K562 (cell line): ENCODE results near the gene COL13A1. TPM values are rescaled to one million over a fixed set of nuclear protein-coding genes. Genes with fewer than 3 reads are reported as not detected.

ENCODE experiments used
- MEIS2 ChIP-seq: fragments of 450-650 bp; IDR thresholded peaks from 2 replicates; pipeline ENCODE4 v1.6.1; 2014; ENCODE audit warnings: mild to moderate bottlenecking; ENCODE audit not compliant: partially characterized antibody
- PHTF2 ChIP-seq: fragments of 250-450 bp; sonication (Bioruptor Pico); IDR thresholded peaks from 2 replicates; pipeline ENCODE4 v1.5.0; 2021; ENCODE audit warnings: mild to moderate bottlenecking
- POLR2B ChIP-seq: fragments of 450-650 bp; IDR thresholded peaks from 2 replicates; pipeline ENCODE4 v1.6.1; 2018; ENCODE audit warnings: low read depth; ENCODE audit not compliant: partially characterized antibody
- RBM15 ChIP-seq: fragments of 200-400 bp; formaldehyde crosslinking; IDR thresholded peaks from 2 replicates; pipeline ENCODE4 v1.6.1; 2018; ENCODE audit warnings: mild to moderate bottlenecking, low read length, moderate library complexity; ENCODE audit not compliant: insufficient read depth
- ZNF699 ChIP-seq: fragments of 250-450 bp; sonication (Bioruptor Pico); IDR thresholded peaks from 2 replicates; pipeline ENCODE4 v1.8.0; 2021; ENCODE audit warnings: mild to moderate bottlenecking, moderate library complexity; ENCODE audit not compliant: insufficient replicate concordance
- polyA plus RNA-seq, 8 experiments: library from polyadenylated mRNA; depleted of rRNA in 4 of 8; stranded (reverse) in 5 of 8; unstranded in 3 of 8; fragments of >200 nt; fragmentation: Nextera tagmentation in 2 of 8; fragmentation: Illumina TruSeq in 1 of 8; extraction: Ambion mirVana in 2 of 8; extraction: Trizol in 1 of 8; gene quantifications; 2 replicates each; pipeline versions ENCODE4 v1.2.1 to v1.2.3, GENCODE V29; 2011 to 2014; ENCODE audit warnings: inconsistent platforms in 1 of 8, missing spikeins in 1 of 8
- total RNA-seq, 7 experiments: library from RNA; depleted of rRNA in 6 of 7; stranded (reverse); fragments of >200 nt in 6 of 7; fragmentation: Illumina TruSeq in 2 of 7; extraction: Trizol in 2 of 7; gene quantifications; 2 replicates each; pipeline versions ENCODE4 v1.2.1 to v1.2.3, GENCODE V29; 2011 to 2021; ENCODE audit warnings: low replicate concordance in 1 of 7
- TF ChIP-seq, protein P1 (sequence below): fragments of 200-600 bp; sonication (generic); IDR thresholded peaks from one replicate; pipeline ENCODE4 v1.6.1; 2012; ENCODE audit warnings: mild to moderate bottlenecking, low read depth, low read length, inconsistent platforms
- TF ChIP-seq, protein P2 (sequence below): sonication (generic); formaldehyde crosslinking; IDR thresholded peaks from 2 replicates; pipeline ENCODE4 v1.4.0; 2020; ENCODE audit warnings: mild to moderate bottlenecking, missing genetic modification reagents

Gene COL13A1
- total and polyA plus RNA-seq, 9 of the 15 experiments (the other 6 are each of a cell fraction or from before 2014, with no cell fraction given), result not detected

DNA sequence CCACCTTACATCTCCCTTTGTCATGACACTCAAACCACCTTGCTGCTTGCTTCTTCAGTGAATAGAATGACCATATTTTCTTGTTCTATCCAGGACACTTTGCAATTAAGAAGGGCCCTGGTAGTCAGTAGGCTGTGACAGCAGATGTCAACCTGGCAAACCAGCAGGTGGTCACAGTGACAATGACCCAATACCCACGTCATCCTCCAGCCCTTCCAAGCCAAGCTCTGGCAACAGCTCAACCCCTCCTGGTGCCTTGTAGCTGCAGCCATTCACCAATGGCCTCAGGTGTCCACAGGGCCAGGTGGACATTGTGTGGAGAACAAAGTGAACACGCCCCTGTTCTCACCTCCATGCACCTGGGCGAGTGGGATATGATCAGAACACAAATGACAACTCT lies 163.4 kb downstream of the COL13A1 start (continued):
- TF ChIP-seq, protein P1, sequence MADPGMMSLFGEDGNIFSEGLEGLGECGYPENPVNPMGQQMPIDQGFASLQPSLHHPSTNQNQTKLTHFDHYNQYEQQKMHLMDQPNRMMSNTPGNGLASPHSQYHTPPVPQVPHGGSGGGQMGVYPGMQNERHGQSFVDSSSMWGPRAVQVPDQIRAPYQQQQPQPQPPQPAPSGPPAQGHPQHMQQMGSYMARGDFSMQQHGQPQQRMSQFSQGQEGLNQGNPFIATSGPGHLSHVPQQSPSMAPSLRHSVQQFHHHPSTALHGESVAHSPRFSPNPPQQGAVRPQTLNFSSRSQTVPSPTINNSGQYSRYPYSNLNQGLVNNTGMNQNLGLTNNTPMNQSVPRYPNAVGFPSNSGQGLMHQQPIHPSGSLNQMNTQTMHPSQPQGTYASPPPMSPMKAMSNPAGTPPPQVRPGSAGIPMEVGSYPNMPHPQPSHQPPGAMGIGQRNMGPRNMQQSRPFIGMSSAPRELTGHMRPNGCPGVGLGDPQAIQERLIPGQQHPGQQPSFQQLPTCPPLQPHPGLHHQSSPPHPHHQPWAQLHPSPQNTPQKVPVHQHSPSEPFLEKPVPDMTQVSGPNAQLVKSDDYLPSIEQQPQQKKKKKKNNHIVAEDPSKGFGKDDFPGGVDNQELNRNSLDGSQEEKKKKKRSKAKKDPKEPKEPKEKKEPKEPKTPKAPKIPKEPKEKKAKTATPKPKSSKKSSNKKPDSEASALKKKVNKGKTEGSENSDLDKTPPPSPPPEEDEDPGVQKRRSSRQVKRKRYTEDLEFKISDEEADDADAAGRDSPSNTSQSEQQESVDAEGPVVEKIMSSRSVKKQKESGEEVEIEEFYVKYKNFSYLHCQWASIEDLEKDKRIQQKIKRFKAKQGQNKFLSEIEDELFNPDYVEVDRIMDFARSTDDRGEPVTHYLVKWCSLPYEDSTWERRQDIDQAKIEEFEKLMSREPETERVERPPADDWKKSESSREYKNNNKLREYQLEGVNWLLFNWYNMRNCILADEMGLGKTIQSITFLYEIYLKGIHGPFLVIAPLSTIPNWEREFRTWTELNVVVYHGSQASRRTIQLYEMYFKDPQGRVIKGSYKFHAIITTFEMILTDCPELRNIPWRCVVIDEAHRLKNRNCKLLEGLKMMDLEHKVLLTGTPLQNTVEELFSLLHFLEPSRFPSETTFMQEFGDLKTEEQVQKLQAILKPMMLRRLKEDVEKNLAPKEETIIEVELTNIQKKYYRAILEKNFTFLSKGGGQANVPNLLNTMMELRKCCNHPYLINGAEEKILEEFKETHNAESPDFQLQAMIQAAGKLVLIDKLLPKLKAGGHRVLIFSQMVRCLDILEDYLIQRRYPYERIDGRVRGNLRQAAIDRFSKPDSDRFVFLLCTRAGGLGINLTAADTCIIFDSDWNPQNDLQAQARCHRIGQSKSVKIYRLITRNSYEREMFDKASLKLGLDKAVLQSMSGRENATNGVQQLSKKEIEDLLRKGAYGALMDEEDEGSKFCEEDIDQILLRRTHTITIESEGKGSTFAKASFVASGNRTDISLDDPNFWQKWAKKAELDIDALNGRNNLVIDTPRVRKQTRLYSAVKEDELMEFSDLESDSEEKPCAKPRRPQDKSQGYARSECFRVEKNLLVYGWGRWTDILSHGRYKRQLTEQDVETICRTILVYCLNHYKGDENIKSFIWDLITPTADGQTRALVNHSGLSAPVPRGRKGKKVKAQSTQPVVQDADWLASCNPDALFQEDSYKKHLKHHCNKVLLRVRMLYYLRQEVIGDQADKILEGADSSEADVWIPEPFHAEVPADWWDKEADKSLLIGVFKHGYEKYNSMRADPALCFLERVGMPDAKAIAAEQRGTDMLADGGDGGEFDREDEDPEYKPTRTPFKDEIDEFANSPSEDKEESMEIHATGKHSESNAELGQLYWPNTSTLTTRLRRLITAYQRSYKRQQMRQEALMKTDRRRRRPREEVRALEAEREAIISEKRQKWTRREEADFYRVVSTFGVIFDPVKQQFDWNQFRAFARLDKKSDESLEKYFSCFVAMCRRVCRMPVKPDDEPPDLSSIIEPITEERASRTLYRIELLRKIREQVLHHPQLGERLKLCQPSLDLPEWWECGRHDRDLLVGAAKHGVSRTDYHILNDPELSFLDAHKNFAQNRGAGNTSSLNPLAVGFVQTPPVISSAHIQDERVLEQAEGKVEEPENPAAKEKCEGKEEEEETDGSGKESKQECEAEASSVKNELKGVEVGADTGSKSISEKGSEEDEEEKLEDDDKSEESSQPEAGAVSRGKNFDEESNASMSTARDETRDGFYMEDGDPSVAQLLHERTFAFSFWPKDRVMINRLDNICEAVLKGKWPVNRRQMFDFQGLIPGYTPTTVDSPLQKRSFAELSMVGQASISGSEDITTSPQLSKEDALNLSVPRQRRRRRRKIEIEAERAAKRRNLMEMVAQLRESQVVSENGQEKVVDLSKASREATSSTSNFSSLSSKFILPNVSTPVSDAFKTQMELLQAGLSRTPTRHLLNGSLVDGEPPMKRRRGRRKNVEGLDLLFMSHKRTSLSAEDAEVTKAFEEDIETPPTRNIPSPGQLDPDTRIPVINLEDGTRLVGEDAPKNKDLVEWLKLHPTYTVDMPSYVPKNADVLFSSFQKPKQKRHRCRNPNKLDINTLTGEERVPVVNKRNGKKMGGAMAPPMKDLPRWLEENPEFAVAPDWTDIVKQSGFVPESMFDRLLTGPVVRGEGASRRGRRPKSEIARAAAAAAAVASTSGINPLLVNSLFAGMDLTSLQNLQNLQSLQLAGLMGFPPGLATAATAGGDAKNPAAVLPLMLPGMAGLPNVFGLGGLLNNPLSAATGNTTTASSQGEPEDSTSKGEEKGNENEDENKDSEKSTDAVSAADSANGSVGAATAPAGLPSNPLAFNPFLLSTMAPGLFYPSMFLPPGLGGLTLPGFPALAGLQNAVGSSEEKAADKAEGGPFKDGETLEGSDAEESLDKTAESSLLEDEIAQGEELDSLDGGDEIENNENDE, result no peak
- TF ChIP-seq MEIS2 (no peak), POLR2B (no peak), PHTF2 (CRISPR knock-in tag) (no peak), RBM15 (no peak), ZNF699 (CRISPR knock-in tag) (no peak)
- TF ChIP-seq, protein P2, sequence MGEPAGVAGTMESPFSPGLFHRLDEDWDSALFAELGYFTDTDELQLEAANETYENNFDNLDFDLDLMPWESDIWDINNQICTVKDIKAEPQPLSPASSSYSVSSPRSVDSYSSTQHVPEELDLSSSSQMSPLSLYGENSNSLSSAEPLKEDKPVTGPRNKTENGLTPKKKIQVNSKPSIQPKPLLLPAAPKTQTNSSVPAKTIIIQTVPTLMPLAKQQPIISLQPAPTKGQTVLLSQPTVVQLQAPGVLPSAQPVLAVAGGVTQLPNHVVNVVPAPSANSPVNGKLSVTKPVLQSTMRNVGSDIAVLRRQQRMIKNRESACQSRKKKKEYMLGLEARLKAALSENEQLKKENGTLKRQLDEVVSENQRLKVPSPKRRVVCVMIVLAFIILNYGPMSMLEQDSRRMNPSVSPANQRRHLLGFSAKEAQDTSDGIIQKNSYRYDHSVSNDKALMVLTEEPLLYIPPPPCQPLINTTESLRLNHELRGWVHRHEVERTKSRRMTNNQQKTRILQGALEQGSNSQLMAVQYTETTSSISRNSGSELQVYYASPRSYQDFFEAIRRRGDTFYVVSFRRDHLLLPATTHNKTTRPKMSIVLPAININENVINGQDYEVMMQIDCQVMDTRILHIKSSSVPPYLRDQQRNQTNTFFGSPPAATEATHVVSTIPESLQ (CRISPR knock-in tag), result no peak
